GM21717 (cell line): Measurements from ENCODE around the gene ENDOD1.
"Not testable (repeated sequence)": the region's sequence is repeated elsewhere in the genome, so short reads cannot be mapped to it uniquely, and the experiment has no call there.

Source experiments
- ATAC-seq: cut with Tn5 transposase; IDR thresholded peaks from one replicate; pipeline ENCODE4 v1.9.1; 2021; ENCODE audit warnings: mild to moderate bottlenecking, moderate library complexity; ENCODE audit not compliant: unreplicated experiment

The ENDOD1 gene

GRCh38 chr11:95100856-95101507 is 11.3 kb downstream of the ENDOD1 start:
- no peak for ATAC-seq

GRCh38 chr11:95101935-95102334 is 12.3 kb downstream of the ENDOD1 start:
- no peak for ATAC-seq

- ATAC-seq: no peak
Measured at GRCh38 chr11:95102733-95103132, 13.1 kb downstream of the ENDOD1 start.

GRCh38 chr11:95103701-95104100 is 14.1 kb downstream of the ENDOD1 start:
- ATAC-seq: no peak

- ATAC-seq: no peak
Measured at GRCh38 chr11:95104121-95104830, 14.6 kb downstream of the ENDOD1 start.

GRCh38 chr11:95104856-95105255 is 15.2 kb downstream of the ENDOD1 start:
- no peak for ATAC-seq

GRCh38 chr11:95108159-95108611 is 18.5 kb downstream of the ENDOD1 start:
- no peak for ATAC-seq

- ATAC-seq: no peak
Measured at GRCh38 chr11:95108671-95109551, 19.3 kb downstream of the ENDOD1 start.

- ATAC-seq: not testable (repeated sequence)
Measured at GRCh38 chr11:95111471-95111870, 21.8 kb downstream of the ENDOD1 start.

GRCh38 chr11:95111923-95112540 is 22.4 kb downstream of the ENDOD1 start:
- no peak for ATAC-seq

- no peak for ATAC-seq
Measured at GRCh38 chr11:95115597-95115996, 26.0 kb downstream of the ENDOD1 start.

GRCh38 chr11:95119361-95120060 is 29.9 kb downstream of the ENDOD1 start:
- ATAC-seq: no peak

GRCh38 chr11:95121698-95122097 is 32.1 kb downstream of the ENDOD1 start:
- ATAC-seq: no peak

GRCh38 chr11:95123556-95123955 is 33.9 kb downstream of the ENDOD1 start:
- no peak for ATAC-seq

- ATAC-seq: no peak
Measured at GRCh38 chr11:95128602-95129001, 39.0 kb downstream of the ENDOD1 start.

- ATAC-seq: no peak
Measured at GRCh38 chr11:95132956-95133355, 43.3 kb downstream of the ENDOD1 start.

GRCh38 chr11:95134491-95134890 is 44.8 kb downstream of the ENDOD1 start:
- no peak for ATAC-seq

- ATAC-seq: no peak
Measured at GRCh38 chr11:95135155-95135554, 45.5 kb downstream of the ENDOD1 start.

GRCh38 chr11:95135880-95136279 is 46.2 kb downstream of the ENDOD1 start:
- ATAC-seq: no peak

- not testable (repeated sequence) for ATAC-seq
Measured at GRCh38 chr11:95136747-95137146, 47.1 kb downstream of the ENDOD1 start.
